Left ventricle myocardium inferior (tissue), 1 donor: Measurements from ENCODE around the gene DDAH1. TPM values are rescaled to one million over a fixed set of nuclear protein-coding genes. Genes with fewer than 3 reads are reported as not detected.
"Not testable (repeated sequence)": the region's sequence is repeated elsewhere in the genome, so short reads cannot be mapped to it uniquely, and the experiment has no call there.

Experiments
- DNase-seq: peaks from one replicate; pipeline ENCODE4 v3.0.0-alpha.2; 2020
- H3K27ac ChIP-seq: fragments of 200-600 bp; replicated peaks from 2 replicates; pipeline ENCODE4 v1.8.0; 2021
- H3K27me3 ChIP-seq: fragments of 200-600 bp; 2 replicates; pipeline ENCODE4 v1.8.0; 2021; ENCODE audit warnings: low read depth
- H3K36me3 ChIP-seq: fragments of 200-600 bp; 2 replicates; pipeline ENCODE4 v1.8.0; 2021
- H3K4me1 ChIP-seq: fragments of 200-600 bp; 2 replicates; pipeline ENCODE4 v1.8.0; 2021
- H3K4me3 ChIP-seq: fragments of 200-600 bp; 2 replicates; pipeline ENCODE4 v1.8.0; 2021; ENCODE audit warnings: mild to moderate bottlenecking, moderate library complexity
- H3K9me3 ChIP-seq: fragments of 200-600 bp; replicated peaks from 2 replicates; pipeline ENCODE4 v1.8.0; 2021
- CTCF ChIP-seq: fragments of 200-600 bp; IDR thresholded peaks from 2 replicates; pipeline ENCODE4 v1.8.0; 2021; ENCODE audit warnings: antibody characterized with exemption, mild to moderate bottlenecking, borderline replicate concordance
- intact Hi-C: fragments of 100-400 bp; cut with micrococcal nuclease; formaldehyde crosslinking; loops from one replicate; pipeline ENCODE4 v1.11.0; 2022
- total RNA-seq: library from RNA; stranded (reverse); fragmentation: NEBNext Ultra II Directional; extraction: Animal tissue kit (Norgen Biotek cat#: 25700); gene quantifications from one replicate; pipeline ENCODE4 v1.2.1, GENCODE V29; 2021
- donor health status: DM: no; HTN: yes; CAD: no; lungs with severe emphysema.

DDAH1 gene
- total RNA-seq, 1 donor from 2014 or later: 10.1 TPM

- Histone ChIP-seq H3K27ac (no peak overlapping the region), H3K4me1 (peaks cover under 1% of the 10 kb centered on the region), H3K36me3 (peaks cover 4% of the 10 kb centered on the region), H3K4me3 (no peak overlapping the region), H3K27me3 (no peaks in the 10 kb centered on the region), H3K9me3 (no peaks in the 10 kb centered on the region)
- DNase-seq: no peak
- intact Hi-C loops: no loop called here
- no peak for TF ChIP-seq CTCF
These were observed 115.7 kb downstream of the DDAH1 start for GRCh38 chr1:85349224-85349623.

GRCh38 chr1:85347908-85348307, 117.1 kb downstream of the DDAH1 start:
- intact Hi-C loops: no loop called here
- H3K36me3 ChIP-seq: peaks cover 4% of the 10 kb centered on the region
- H3K27me3 ChIP-seq: no peaks in the 10 kb centered on the region
- no peak overlapping the region for H3K27ac ChIP-seq
- no peak for DNase-seq
- no peak overlapping the region for H3K4me3 ChIP-seq
- TF ChIP-seq CTCF: no peak
- H3K9me3 ChIP-seq: no peaks in the 10 kb centered on the region
- H3K4me1 ChIP-seq: peaks cover 14% of the 10 kb centered on the region

GRCh38 chr1:85347275-85347674, 117.7 kb downstream of the DDAH1 start:
- H3K4me3 ChIP-seq, intact Hi-C loops, H3K27me3 ChIP-seq, H3K36me3 ChIP-seq, H3K9me3 ChIP-seq, DNase-seq, H3K27ac ChIP-seq: not testable (repeated sequence)
- peaks cover 16% of the 10 kb centered on the region for H3K4me1 ChIP-seq

GRCh38 chr1:85344256-85344694, 120.7 kb downstream of the DDAH1 start:
- intact Hi-C loops: no loop called here
- Histone ChIP-seq H3K9me3 (no peaks in the 10 kb centered on the region), H3K4me1 (peaks cover 29% of the 10 kb centered on the region), H3K27me3 (no peaks in the 10 kb centered on the region), H3K27ac (no peak overlapping the region), H3K36me3 (no peaks in the 10 kb centered on the region), H3K4me3 (no peak overlapping the region)
- no peak for DNase-seq
- peak; percentile 60 for TF ChIP-seq CTCF

GRCh38 chr1:85343612-85344255, 121.2 kb downstream of the DDAH1 start:
- no peak for TF ChIP-seq CTCF
- no peak overlapping the region for H3K4me3 ChIP-seq
- intact Hi-C loops: no loop called here
- peaks cover 34% of the 10 kb centered on the region for H3K4me1 ChIP-seq
- H3K27ac ChIP-seq: no peak overlapping the region
- no peak for DNase-seq
- H3K27me3 ChIP-seq: no peaks in the 10 kb centered on the region
- H3K9me3 ChIP-seq: no peaks in the 10 kb centered on the region
- no peaks in the 10 kb centered on the region for H3K36me3 ChIP-seq

GRCh38 chr1:85343213-85343611, 121.7 kb downstream of the DDAH1 start:
- H3K4me3 ChIP-seq: no peak overlapping the region
- no peak for DNase-seq
- H3K27me3 ChIP-seq: no peaks in the 10 kb centered on the region
- no peak overlapping the region for H3K27ac ChIP-seq
- intact Hi-C loops: no loop called here
- H3K4me1 ChIP-seq: peaks cover 34% of the 10 kb centered on the region
- no peaks in the 10 kb centered on the region for H3K9me3 ChIP-seq
- TF ChIP-seq CTCF: no peak
- H3K36me3 ChIP-seq: no peaks in the 10 kb centered on the region
